HAP-1 (cell line): Measurements from ENCODE around the gene BEND4.
"Not testable (repeated sequence)": the region's sequence is repeated elsewhere in the genome, so short reads cannot be mapped to it uniquely, and the experiment has no call there.

Experiments
- DNase-seq, 2 experiments: peaks; one replicate each; pipeline ENCODE4 v3.0.0-alpha.2; 2016 to 2020; ENCODE audit warnings: low spot score in 2 of 2
- H3K27me3 ChIP-seq: fragments of 250-450 bp; sonication (Bioruptor Pico); 2 replicates; pipeline ENCODE4 v1.5.1; 2020; ENCODE audit warnings: low read depth, mild to moderate bottlenecking, moderate library complexity
- H3K36me3 ChIP-seq: fragments of 250-450 bp; sonication (Bioruptor Pico); replicated peaks from 2 replicates; pipeline ENCODE4 v1.5.1; 2020; ENCODE audit warnings: mild to moderate bottlenecking
- H3K4me1 ChIP-seq: fragments of 250-450 bp; sonication (Bioruptor Pico); 2 replicates; pipeline ENCODE4 v1.5.1; 2020; ENCODE audit warnings: mild to moderate bottlenecking
- H3K4me3 ChIP-seq: fragments of 250-450 bp; sonication (Bioruptor Pico); 2 replicates; pipeline ENCODE4 v1.5.1; 2020; ENCODE audit warnings: mild to moderate bottlenecking, moderate library complexity
- H3K9me3 ChIP-seq: fragments of 250-450 bp; sonication (Bioruptor Pico); 2 replicates; pipeline ENCODE4 v1.5.1; 2020; ENCODE audit warnings: mild to moderate bottlenecking, moderate library complexity
- in situ Hi-C: fragments of 300-500 bp; cut with MboI; formaldehyde crosslinking; loops from 3 replicates; pipeline ENCODE4 v1.14.3; 2020; ENCODE audit warnings: low sequenced_read_pairs, inconsistent platforms, mixed read lengths

Gene BEND4

GRCh38 chr4:42152507-42153504 lies at the start of gene BEND4:
TSS of gene BEND4 (minus strand) at chr4:42152655. CDS start at chr4:42152143, 512 bp downstream.
- no peaks in the 10 kb centered on the region for H3K27me3 ChIP-seq

GRCh38 chr4:42197341-42197740 lies 44.9 kb upstream of the BEND4 start:
- Histone ChIP-seq H3K9me3 (no peaks in the 10 kb centered on the region), H3K27me3 (no peaks in the 10 kb centered on the region), H3K4me3 (no peak overlapping the region), H3K4me1 (no peaks in the 10 kb centered on the region), H3K36me3 (no peaks in the 10 kb centered on the region)
- no peak for DNase-seq
- in situ Hi-C loops = no loop called here

More at GRCh38 chr4:42152507-42153504, at the start of gene BEND4:
- peak; percentile 26 to 52 for DNase-seq
- Histone ChIP-seq H3K36me3 (no peaks in the 10 kb centered on the region), H3K9me3 (no peaks in the 10 kb centered on the region), H3K4me1 (peaks cover 22% of the 10 kb centered on the region), H3K4me3 (peak within 1 kb of the TSS; percentile 68)
- in situ Hi-C loops = no loop called here

GRCh38 chr4:42172921-42173320 lies 20.5 kb upstream of the BEND4 start:
- H3K9me3 ChIP-seq = no peaks in the 10 kb centered on the region
- H3K36me3 ChIP-seq = no peaks in the 10 kb centered on the region
- DNase-seq = peak; percentile 60 to 72
- in situ Hi-C loops = no loop called here
- H3K4me3 ChIP-seq = no peak overlapping the region
- H3K4me1 ChIP-seq = peaks cover 16% of the 10 kb centered on the region
- no peaks in the 10 kb centered on the region for H3K27me3 ChIP-seq

- Histone ChIP-seq H3K4me3 (no peak overlapping the region), H3K36me3 (no peaks in the 10 kb centered on the region), H3K9me3 (no peaks in the 10 kb centered on the region), H3K4me1 (peaks cover 16% of the 10 kb centered on the region), H3K27me3 (no peaks in the 10 kb centered on the region)
- DNase-seq = peak; percentile 23 to 40
- in situ Hi-C loops = no loop called here
Measured at GRCh38 chr4:42172128-42172790, 19.8 kb upstream of the BEND4 start.

GRCh38 chr4:42167709-42168108 lies 15.3 kb upstream of the BEND4 start:
- in situ Hi-C loops = no loop called here
- no peak overlapping the region for H3K4me3 ChIP-seq
- H3K27me3 ChIP-seq = no peaks in the 10 kb centered on the region
- no peaks in the 10 kb centered on the region for H3K36me3 ChIP-seq
- DNase-seq = no peak
- H3K9me3 ChIP-seq = no peaks in the 10 kb centered on the region; the same call in 1 of the 2 replicates
- peaks cover 9% of the 10 kb centered on the region for H3K4me1 ChIP-seq

- in situ Hi-C loops, H3K9me3 ChIP-seq: not testable (repeated sequence)
Measured at GRCh38 chr4:42166186-42166585, 13.7 kb upstream of the BEND4 start.

GRCh38 chr4:42159271-42160001 lies 7.0 kb upstream of the BEND4 start:
- no peaks in the 10 kb centered on the region for H3K4me1 ChIP-seq
- no peaks in the 10 kb centered on the region for H3K27me3 ChIP-seq
- H3K36me3 ChIP-seq = no peaks in the 10 kb centered on the region
- DNase-seq = no peak
- H3K9me3 ChIP-seq = no peaks in the 10 kb centered on the region; the same call in 1 of the 2 replicates
- H3K4me3 ChIP-seq = no peak overlapping the region
- in situ Hi-C loops = no loop called here

More at GRCh38 chr4:42166186-42166585, 13.7 kb upstream of the BEND4 start:
- H3K4me3 ChIP-seq, H3K27me3 ChIP-seq, DNase-seq, H3K4me1 ChIP-seq, H3K36me3 ChIP-seq: not testable (repeated sequence)

- in situ Hi-C loops = no loop called here
- no peaks in the 10 kb centered on the region for H3K9me3 ChIP-seq
- H3K27me3 ChIP-seq = no peaks in the 10 kb centered on the region
- peak; percentile 92 to 95 for DNase-seq
- peak overlapping the region; percentile 68 for H3K4me3 ChIP-seq
- H3K36me3 ChIP-seq = no peaks in the 10 kb centered on the region
- H3K4me1 ChIP-seq = peaks cover 23% of the 10 kb centered on the region
Measured at GRCh38 chr4:42151568-42152506, 618 bp downstream of the BEND4 start.

- peaks cover 23% of the 10 kb centered on the region for H3K4me1 ChIP-seq
- no peaks in the 10 kb centered on the region for H3K36me3 ChIP-seq
- H3K9me3 ChIP-seq = no peaks in the 10 kb centered on the region
- in situ Hi-C loops = no loop called here
- peak; percentile 32 to 46 for DNase-seq
- H3K4me3 ChIP-seq = peak overlapping the region; percentile 68
- no peaks in the 10 kb centered on the region for H3K27me3 ChIP-seq
Measured at GRCh38 chr4:42150653-42151567, 1.5 kb downstream of the BEND4 start.

- no peaks in the 10 kb centered on the region for H3K27me3 ChIP-seq
- no peak overlapping the region for H3K4me3 ChIP-seq
- H3K4me1 ChIP-seq = peaks cover 21% of the 10 kb centered on the region
- no peaks in the 10 kb centered on the region for H3K9me3 ChIP-seq
- in situ Hi-C loops = no loop called here
- H3K36me3 ChIP-seq = no peaks in the 10 kb centered on the region; the same call in 1 of the 2 replicates
- peak in 1 of 2 experiments; percentile 15 for DNase-seq
Measured at GRCh38 chr4:42149004-42149403, 3.5 kb downstream of the BEND4 start.

GRCh38 chr4:42148425-42148824 lies 4.0 kb downstream of the BEND4 start:
- no peaks in the 10 kb centered on the region for H3K9me3 ChIP-seq
- H3K36me3 ChIP-seq = peaks cover 3% of the 10 kb centered on the region; the same call in 1 of the 2 replicates
- H3K4me3 ChIP-seq = no peak overlapping the region
- H3K4me1 ChIP-seq = peaks cover 17% of the 10 kb centered on the region
- no peak for DNase-seq
- in situ Hi-C loops = no loop called here
- no peaks in the 10 kb centered on the region for H3K27me3 ChIP-seq

- no peaks in the 10 kb centered on the region for H3K27me3 ChIP-seq
- DNase-seq = no peak
- no peak overlapping the region for H3K4me3 ChIP-seq
- no peaks in the 10 kb centered on the region for H3K9me3 ChIP-seq
- H3K36me3 ChIP-seq = peaks cover 29% of the 10 kb centered on the region
- in situ Hi-C loops = no loop called here
- peaks cover 10% of the 10 kb centered on the region for H3K4me1 ChIP-seq
Measured at GRCh38 chr4:42144028-42144427, 8.4 kb downstream of the BEND4 start.
